ENCODE results near the gene PSKH1. TPM values are rescaled to one million over a fixed set of nuclear protein-coding genes. Genes with fewer than 3 reads are reported as not detected.

Gene PSKH1
- total and polyA plus RNA-seq, 9 of the 15 experiments (the other 6 are each of a cell fraction or from before 2014, with no cell fraction given) = 0.96 to 20.9 (median 9.4) TPM

- ChIA-PET CTCF (ENCODE audit: low intra/inter-chr PET ratio) (no interaction called here), POLR2A (interaction anchor here (0.9 kb wide), 1 partner anchor 22 kb away, joined by 3 read pairs; no protein-coding TSS in a partner anchor)
- ATAC-seq (no peak), FAIRE-seq (no peak), DNase-seq (ENCODE audit: extremely low read depth in 1 of 4, low spot score in 3 of 4) (no peak)
- intact Hi-C loops (cut with micrococcal nuclease) (no loop called here), in situ Hi-C loops (cut with MboI) (no loop called here)
- H3K36me3 ChIP-seq (ENCODE audit: control insufficient read depth, insufficient read depth, low read length) = peaks cover 78% of the 10 kb centered on the region; the same call in 2 of the 3 replicates
- H3K27ac ChIP-seq (ENCODE audit: extremely low read depth, low read depth, low read length) = no peak overlapping the region
- WGBS (ENCODE audit: insufficient coverage, low coverage, missing lambda C conversion rate) = 97% methylated on average over 6 of the region's 6 CpGs
- H3K4me2 ChIP-seq (ENCODE audit: insufficient read depth, low read length) = no peak overlapping the region
- H2AFZ ChIP-seq (ENCODE audit: low read depth, low read length) = no peak overlapping the region
- no peak overlapping the region for H3K4me3 ChIP-seq
- TF ChIP-seq MBD1 (CRISPR knock-in tag; IDR thresholded peaks at IDR 0.05) (no peak), ZBTB40 (IDR thresholded peaks at IDR 0.05) (no peak), ZBTB40 (CRISPR knock-in tag; IDR thresholded peaks at IDR 0.05) (no peak), BCL6 (CRISPR knock-in tag; IDR thresholded peaks at IDR 0.05) (no peak), ZNF655 (CRISPR knock-in tag; IDR thresholded peaks at IDR 0.05) (no peak), ZNF780A (CRISPR knock-in tag; IDR thresholded peaks at IDR 0.05) (no peak)
- H3K9me3 ChIP-seq (replicated peaks; ENCODE audit: control insufficient read depth, insufficient read depth, low read depth, low read length) = no peaks in the 10 kb centered on the region
- no peak overlapping the region for H3K9ac ChIP-seq (ENCODE audit: insufficient read depth in 1 of 2, low read depth in 2 of 2, low read length in 2 of 2)
- no peaks in the 10 kb centered on the region for H3K27me3 ChIP-seq (ENCODE audit: control insufficient read depth in 2 of 2, insufficient read depth in 2 of 2, low read length in 2 of 2)
- no peaks in the 10 kb centered on the region; the same call in 1 of the 2 replicates for H4K20me1 ChIP-seq (replicated peaks; ENCODE audit: control insufficient read depth, insufficient read depth, low read length)
- H3K4me1 ChIP-seq (replicated peaks in 1 of 2; ENCODE audit: control insufficient read depth in 2 of 2, insufficient read depth in 2 of 2, low read length in 2 of 2) = peaks cover 7 to 9% of the 10 kb centered on the region in 2 experiments; a peak in 4 of 5 replicates
- no peaks in the 10 kb centered on the region for H3K9me1 ChIP-seq (ENCODE audit: control insufficient read depth, insufficient read depth, low read length)
- no TSS peak for BruUV-seq (replicated peaks)
- peaks cover 22% of the 10 kb centered on the region for H3K79me2 ChIP-seq (ENCODE audit: control insufficient read depth, insufficient read depth, low read length)
Observed at GRCh38 chr16:67868290-67868689, 24.8 kb upstream of the PSKH1 start.
